Erythroblast (primary cell): ENCODE results near the gene KIF4A.

Source experiments
- GATA1 ChIP-seq: IDR thresholded peaks from 2 replicates; pipeline ENCODE4 v1.6.1; 2011; ENCODE audit warnings: low read depth, mild to moderate bottlenecking, control low read depth, low read length, moderate library complexity
- POLR2A ChIP-seq: IDR thresholded peaks from 2 replicates; pipeline ENCODE4 v1.6.1; 2011; ENCODE audit warnings: mild to moderate bottlenecking, low read length

DNA sequence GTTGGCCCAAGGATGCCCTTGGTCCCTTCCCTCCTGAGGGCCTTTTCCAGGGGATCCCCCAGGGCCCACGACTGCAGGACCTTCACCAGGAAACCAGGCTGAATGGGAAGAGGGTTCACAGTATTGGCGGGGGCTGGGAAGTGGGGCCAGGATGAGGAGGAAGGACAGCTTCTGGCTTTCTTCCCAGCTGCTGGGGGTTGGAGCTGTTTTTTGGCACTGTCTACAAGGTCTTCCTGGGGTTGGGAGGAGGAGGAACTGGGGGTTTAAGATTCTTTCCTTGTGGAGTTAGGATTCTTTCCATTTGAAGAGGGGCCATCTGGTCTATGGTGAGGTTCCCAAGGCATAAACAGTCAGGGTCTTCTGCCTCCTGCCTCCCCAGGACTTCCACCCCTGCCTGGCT is 64.8 kb downstream of the KIF4A start:
- TF ChIP-seq POLR2A: no peak
- no peak for TF ChIP-seq GATA1
